Stimulated activated CD4-positive, alpha-beta T cell treated with anti-CD3 and anti-CD28 coated beads, Interleukin-1b, Interleukin-23, amount 100 ng/mL, for 1 hour (primary cell): ENCODE results near the gene LIPC.

Experiments
- DNase-seq, 2 donors: peaks; one replicate each; pipeline ENCODE4 v3.0.0-alpha.2; 2020; ENCODE audit warnings: low read depth in 2 of 2

Gene LIPC

GRCh38 chr15:58554758-58555157, 123.0 kb downstream of the LIPC start:
- no peak for DNase-seq

- no peak for DNase-seq
These were observed 123.6 kb downstream of the LIPC start for GRCh38 chr15:58555162-58556027.

GRCh38 chr15:58556028-58556361, 124.2 kb downstream of the LIPC start:
- no peak for DNase-seq

- DNase-seq = no peak
These were observed 124.8 kb downstream of the LIPC start for GRCh38 chr15:58556541-58556940.

GRCh38 chr15:58558777-58559176, 127.0 kb downstream of the LIPC start:
- no peak for DNase-seq

- no peak for DNase-seq
These were observed 128.3 kb downstream of the LIPC start for GRCh38 chr15:58559904-58560588.

- no peak for DNase-seq
These were observed 129.5 kb downstream of the LIPC start for GRCh38 chr15:58561321-58561720.

- no peak for DNase-seq
These were observed 130.3 kb downstream of the LIPC start for GRCh38 chr15:58562135-58562534.

GRCh38 chr15:58564981-58565380, 133.2 kb downstream of the LIPC start:
- no peak for DNase-seq

- DNase-seq = no peak
These were observed 133.8 kb downstream of the LIPC start for GRCh38 chr15:58565619-58566018.

GRCh38 chr15:58566029-58566428, 134.2 kb downstream of the LIPC start:
- no peak for DNase-seq

- DNase-seq = no peak
These were observed 136.4 kb downstream of the LIPC start for GRCh38 chr15:58568157-58568571.

GRCh38 chr15:58569455-58569854, 137.7 kb downstream of the LIPC start:
- DNase-seq = no peak

- no peak for DNase-seq
These were observed 139.7 kb downstream of the LIPC start for GRCh38 chr15:58571491-58571890.

- no peak for DNase-seq
These were observed 140.7 kb downstream of the LIPC start for GRCh38 chr15:58572521-58572920.

GRCh38 chr15:58573270-58573669, 141.5 kb downstream of the LIPC start:
- no peak for DNase-seq

GRCh38 chr15:58574631-58575030, 142.8 kb downstream of the LIPC start:
- no peak for DNase-seq

GRCh38 chr15:58575045-58575786, 143.4 kb downstream of the LIPC start:
- DNase-seq = no peak

- no peak for DNase-seq
These were observed 144.9 kb downstream of the LIPC start for GRCh38 chr15:58576657-58577056.

- DNase-seq = no peak
These were observed 150.4 kb downstream of the LIPC start for GRCh38 chr15:58582160-58582559.

- no peak for DNase-seq
These were observed 151.5 kb downstream of the LIPC start for GRCh38 chr15:58583171-58583908.
